ENCODE measurements around the gene NFATC1. TPM values are rescaled to one million over a fixed set of nuclear protein-coding genes. Genes with fewer than 3 reads are reported as not detected.

NFATC1 gene
- total RNA-seq, 1 donor from 2014 or later, result 5.6 TPM

GRCh38 chr18:79451237-79452125, 55.8 kb downstream of the NFATC1 start:
- TF ChIP-seq CTCF (IDR thresholded peaks at IDR 0.05; ENCODE audit: unreplicated experiment), result no peak
- no peaks in the 10 kb centered on the region for H3K9me3 Mint-ChIP-seq (ENCODE audit: low read depth)
- no peak overlapping the region for H3K4me3 Mint-ChIP-seq (ENCODE audit: low read depth)
- no peaks in the 10 kb centered on the region for H3K36me3 Mint-ChIP-seq (ENCODE audit: insufficient read depth)
- no peaks in the 10 kb centered on the region for H3K27me3 Mint-ChIP-seq
- no peak overlapping the region for H3K27ac Mint-ChIP-seq
- no peak for DNase-seq (ENCODE audit: low spot score, unreplicated experiment)
- H3K4me1 Mint-ChIP-seq (ENCODE audit: low read depth), result peaks cover under 1% of the 10 kb centered on the region

- H3K27ac Mint-ChIP-seq, result no peak overlapping the region
- H3K4me3 Mint-ChIP-seq (ENCODE audit: low read depth), result no peak overlapping the region
- H3K27me3 Mint-ChIP-seq, result no peaks in the 10 kb centered on the region
- no peaks in the 10 kb centered on the region for H3K4me1 Mint-ChIP-seq (ENCODE audit: low read depth)
- no peaks in the 10 kb centered on the region for H3K9me3 Mint-ChIP-seq (ENCODE audit: low read depth)
- H3K36me3 Mint-ChIP-seq (ENCODE audit: insufficient read depth), result no peaks in the 10 kb centered on the region
- no peak for DNase-seq (ENCODE audit: low spot score, unreplicated experiment)
- no peak for TF ChIP-seq CTCF (IDR thresholded peaks at IDR 0.05; ENCODE audit: unreplicated experiment)
Measured at GRCh38 chr18:79452190-79452990, 56.7 kb downstream of the NFATC1 start.

- H3K4me1 Mint-ChIP-seq (ENCODE audit: low read depth), result no peaks in the 10 kb centered on the region
- no peak for TF ChIP-seq CTCF (IDR thresholded peaks at IDR 0.05; ENCODE audit: unreplicated experiment)
- H3K27me3 Mint-ChIP-seq, result no peaks in the 10 kb centered on the region
- H3K27ac Mint-ChIP-seq, result no peak overlapping the region
- no peak for DNase-seq (ENCODE audit: low spot score, unreplicated experiment)
- no peak overlapping the region for H3K4me3 Mint-ChIP-seq (ENCODE audit: low read depth)
- no peaks in the 10 kb centered on the region for H3K36me3 Mint-ChIP-seq (ENCODE audit: insufficient read depth)
- no peaks in the 10 kb centered on the region for H3K9me3 Mint-ChIP-seq (ENCODE audit: low read depth)
Measured at GRCh38 chr18:79452991-79453645, 57.4 kb downstream of the NFATC1 start.

GRCh38 chr18:79453816-79454735, 58.3 kb downstream of the NFATC1 start:
- peaks cover 2% of the 10 kb centered on the region for H3K4me1 Mint-ChIP-seq (ENCODE audit: low read depth)
- DNase-seq (ENCODE audit: low spot score, unreplicated experiment), result no peak
- no peaks in the 10 kb centered on the region for H3K9me3 Mint-ChIP-seq (ENCODE audit: low read depth)
- H3K4me3 Mint-ChIP-seq (ENCODE audit: low read depth), result no peak overlapping the region
- no peaks in the 10 kb centered on the region for H3K27me3 Mint-ChIP-seq
- no peak for TF ChIP-seq CTCF (IDR thresholded peaks at IDR 0.05; ENCODE audit: unreplicated experiment)
- H3K27ac Mint-ChIP-seq, result no peak overlapping the region
- H3K36me3 Mint-ChIP-seq (ENCODE audit: insufficient read depth), result no peaks in the 10 kb centered on the region

Measured in progenitor cell of endocrine pancreas (in vitro differentiated cells).